H1 (cell line): ENCODE results near the gene MSI2. TPM values are rescaled to one million over a fixed set of nuclear protein-coding genes. Genes with fewer than 3 reads are reported as not detected.

Experiments
- CTCF ChIA-PET: fragments of 300-600 bp; sonication (Branson Sonifier 250); formaldehyde crosslinking; loops from one replicate; lab custom pipeline; 2021; ENCODE audit not compliant: partially characterized antibody; lab: Charles Lee
- POLR2A ChIA-PET: fragments of 300-600 bp; sonication (Branson Sonifier 250); formaldehyde crosslinking; loops from one replicate; lab custom pipeline; 2021; ENCODE audit warnings: inconsistent platforms; ENCODE audit not compliant: partially characterized antibody; lab: Charles Lee
- DNase-seq, 2 experiments: peaks; one replicate each; pipeline versions ENCODE4 v3.0.0 to v3.0.0-alpha.2; 2010 to 2022; ENCODE audit warnings: low spot score in 2 of 2, low read depth in 1 of 2, mixed read lengths in 1 of 2
- FAIRE-seq: peaks from 2 replicates; lab custom pipeline; 2011; peaks lifted over from hg19 to GRCh38; lab: Jason Lieb, UNC
- H2AFZ ChIP-seq: 2 replicates; pipeline ENCODE4 v1.8.1; 2012; ENCODE audit warnings: low read length, inconsistent platforms
- H2AK5ac ChIP-seq: 2 replicates; pipeline ENCODE4 v1.6.1; 2013; ENCODE audit warnings: low read depth, low read length
- H2BK120ac ChIP-seq: replicated peaks from 2 replicates; pipeline ENCODE3; 2013; ENCODE audit warnings: low read depth, low read length, inconsistent platforms
- H2BK12ac ChIP-seq: 2 replicates; pipeline ENCODE4 v1.6.1; 2013; ENCODE audit warnings: low read depth, low read length
- H2BK15ac ChIP-seq: 2 replicates; pipeline ENCODE4 v1.6.1; 2013; ENCODE audit warnings: low read length
- H2BK20ac ChIP-seq: 2 replicates; pipeline ENCODE4 v1.6.1; 2013; ENCODE audit warnings: low read length
- H2BK5ac ChIP-seq: 2 replicates; pipeline ENCODE4 v1.6.1; 2013; ENCODE audit warnings: low read depth, low read length
- H3K14ac ChIP-seq: 2 replicates; pipeline ENCODE4 v1.6.1; 2013; ENCODE audit warnings: inconsistent platforms; ENCODE audit not compliant: insufficient read length
- H3K18ac ChIP-seq: 2 replicates; pipeline ENCODE4 v1.6.1; 2013; ENCODE audit warnings: low read length; ENCODE audit errors: extremely low read depth
- H3K23ac ChIP-seq: 2 replicates; pipeline ENCODE4 v1.6.1; 2013; ENCODE audit warnings: inconsistent platforms; ENCODE audit not compliant: insufficient read length
- H3K23me2 ChIP-seq: 2 replicates; pipeline ENCODE4 v1.6.1; 2013; ENCODE audit warnings: low read depth, low read length
- H3K27ac ChIP-seq: 2 replicates; pipeline ENCODE4 v1.6.1; 2011; ENCODE audit warnings: low read depth, low read length, inconsistent platforms
- H3K27me3 ChIP-seq, 4 experiments: replicated peaks in 1 of 4; 1 replicate in 1 of 4; 2 replicates in 3 of 4; pipeline versions ENCODE4 v1.6.1 to v1.8.1; 2011 to 2013; ENCODE audit warnings: low read length in 3 of 4, mild to moderate bottlenecking in 3 of 4, inconsistent platforms in 2 of 4, mixed read lengths in 2 of 4, moderate library complexity in 1 of 4; ENCODE audit not compliant: control insufficient read depth in 3 of 4, insufficient read depth in 3 of 4; ENCODE audit errors: extremely low read depth in 1 of 4
- H3K36me3 ChIP-seq, 4 experiments: 2 replicates each; pipeline versions ENCODE4 v1.6.1 to v1.8.1; 2011 to 2013; ENCODE audit warnings: mild to moderate bottlenecking in 4 of 4, low read length in 3 of 4, moderate library complexity in 2 of 4, control low read depth in 1 of 4, inconsistent platforms in 1 of 4; ENCODE audit not compliant: insufficient read depth in 4 of 4, control insufficient read depth in 2 of 4
- H3K4ac ChIP-seq: replicated peaks from 2 replicates; pipeline ENCODE3; 2013; ENCODE audit warnings: low read length, low read depth, mixed read lengths, inconsistent platforms; ENCODE audit not compliant: insufficient read length
- H3K4me1 ChIP-seq, 4 experiments: replicated peaks in 1 of 4; 1 replicate in 1 of 4; 2 replicates in 3 of 4; pipeline versions ENCODE4 v1.6.1 to v1.8.1; 2011 to 2013; ENCODE audit warnings: low read length in 3 of 4, inconsistent platforms in 2 of 4, mixed read lengths in 1 of 4; ENCODE audit not compliant: insufficient read depth in 4 of 4, control insufficient read depth in 3 of 4
- H3K4me2 ChIP-seq, 2 experiments: 2 replicates each; pipeline versions ENCODE4 v1.6.1 to v1.8.1; 2011 to 2013; ENCODE audit warnings: low read depth in 2 of 2, low read length in 2 of 2, control low read depth in 1 of 2, inconsistent platforms in 1 of 2, mild to moderate bottlenecking in 1 of 2; ENCODE audit not compliant: insufficient read depth in 1 of 2
- H3K4me3 ChIP-seq, 4 experiments: fragments of 200-600, 300-600 bp in 1 of 4; sonication (generic), shearing (Covaris generic), sonication (Bioruptor Twin) in 1 of 4; 2 replicates each; pipeline versions ENCODE4 v1.5.1 to v1.8.1; 2011 to 2016; ENCODE audit warnings: low read length in 4 of 4, low read depth in 3 of 4, control low read depth in 2 of 4, inconsistent platforms in 2 of 4, mild to moderate bottlenecking in 2 of 4, mixed read lengths in 1 of 4, moderate library complexity in 1 of 4; ENCODE audit not compliant: insufficient read depth in 2 of 4; ENCODE audit errors: extremely low read depth in 1 of 4
- H3K56ac ChIP-seq: replicated peaks from 2 replicates; pipeline ENCODE3; 2013; ENCODE audit warnings: low read depth, mild to moderate bottlenecking, mixed read lengths, low read length, inconsistent platforms; ENCODE audit not compliant: insufficient read length
- H3K79me1 ChIP-seq: 2 replicates; pipeline ENCODE4 v1.6.1; 2013; ENCODE audit warnings: low read depth, low read length, control low read depth
- H3K79me2 ChIP-seq, 2 experiments: 2 replicates each; pipeline versions ENCODE4 v1.6.1 to v1.8.1; 2012 to 2013; ENCODE audit warnings: low read length in 2 of 2, mild to moderate bottlenecking in 2 of 2, inconsistent platforms in 1 of 2; ENCODE audit not compliant: insufficient read depth in 2 of 2, control insufficient read depth in 1 of 2
- H3K9ac ChIP-seq, 4 experiments: replicated peaks in 1 of 4; 1 replicate in 1 of 4; 2 replicates in 3 of 4; pipeline versions ENCODE4 v1.6.1 to v1.8.1; 2011 to 2013; ENCODE audit warnings: low read depth in 3 of 4, low read length in 3 of 4, control low read depth in 2 of 4, mild to moderate bottlenecking in 2 of 4, moderate library complexity in 2 of 4, inconsistent platforms in 1 of 4; ENCODE audit errors: extremely low read depth in 1 of 4
- H3K9me3 ChIP-seq, 2 experiments: 2 replicates each; pipeline versions ENCODE4 v1.6.1 to v1.8.1; 2012 to 2013; ENCODE audit warnings: mild to moderate bottlenecking in 2 of 2, moderate library complexity in 2 of 2, control low read depth in 1 of 2, inconsistent platforms in 1 of 2, low read depth in 1 of 2, low read length in 1 of 2, mixed read lengths in 1 of 2; ENCODE audit not compliant: insufficient read depth in 2 of 2
- H4K20me1 ChIP-seq, 2 experiments: replicated peaks in 1 of 2; 2 replicates each; pipeline versions ENCODE3 to v1.8.1; 2011 to 2013; ENCODE audit warnings: inconsistent platforms in 2 of 2, low read length in 2 of 2, mild to moderate bottlenecking in 1 of 2; ENCODE audit not compliant: insufficient read depth in 2 of 2, control insufficient read depth in 1 of 2
- H4K5ac ChIP-seq: 2 replicates; pipeline ENCODE4 v1.6.1; 2013; ENCODE audit warnings: low read length, low read depth, mixed read lengths, inconsistent platforms; ENCODE audit not compliant: insufficient read length
- H4K8ac ChIP-seq: 2 replicates; pipeline ENCODE4 v1.8.0; 2013; ENCODE audit warnings: mild to moderate bottlenecking, moderate library complexity, low read length, inconsistent platforms; ENCODE audit not compliant: insufficient read depth; ENCODE audit errors: extremely low read depth
- H4K91ac ChIP-seq: replicated peaks from 2 replicates; pipeline ENCODE3; 2013; ENCODE audit warnings: low read length, mixed read lengths, inconsistent platforms; ENCODE audit not compliant: insufficient read length
- BCL11A ChIP-seq, 2 experiments: IDR thresholded peaks; one replicate each; pipeline ENCODE4 v1.6.1; 2011; ENCODE audit warnings: low read depth in 2 of 2, low read length in 2 of 2, mild to moderate bottlenecking in 2 of 2
- BRCA1 ChIP-seq: IDR thresholded peaks from 2 replicates; pipeline ENCODE4 v1.6.1; 2012; ENCODE audit warnings: low read depth, low read length, improper control_type of control experiment
- CTBP2 ChIP-seq: IDR thresholded peaks from 2 replicates; pipeline ENCODE4 v1.7.0; 2011; ENCODE audit warnings: borderline replicate concordance, mild to moderate bottlenecking, moderate library complexity, mixed read lengths, low read length; ENCODE audit not compliant: insufficient read depth, insufficient read length
- NRF1 ChIP-seq: IDR thresholded peaks from 2 replicates; pipeline ENCODE4 v1.6.1; 2011; ENCODE audit warnings: mild to moderate bottlenecking, low read depth, low read length, improper control_type of control experiment
- PHF8 ChIP-seq: fragments of 200-600 bp; sonication (generic); conservative IDR thresholded peaks from 2 replicates; pipeline ENCODE4 v1.7.1; 2012; ENCODE audit warnings: low read depth, mild to moderate bottlenecking, inconsistent platforms, low read length, moderate library complexity
- SP1 ChIP-seq: IDR thresholded peaks from 2 replicates; pipeline ENCODE4 v1.6.1; 2011; ENCODE audit warnings: low read depth, low read length
- SP2 ChIP-seq: IDR thresholded peaks from 2 replicates; pipeline ENCODE4 v1.6.1; 2012; ENCODE audit warnings: mild to moderate bottlenecking, low read length, inconsistent platforms
- TAF7 ChIP-seq: optimal IDR thresholded peaks from 2 replicates; pipeline ENCODE3; 2011; ENCODE audit warnings: low read depth, mild to moderate bottlenecking, inconsistent platforms, low read length, moderate library complexity, borderline replicate concordance
- ZNF274 ChIP-seq: IDR thresholded peaks from 2 replicates; pipeline ENCODE4 v1.7.0; 2012; ENCODE audit warnings: low read length, borderline replicate concordance; ENCODE audit errors: extremely low read depth
- WGBS, 2 experiments: shearing (Covaris generic) in 1 of 2; methylation state at CpG; one replicate each; pipeline versions ENCODE4 v1.1.6 to v1.1.7; 2013 to 2015; ENCODE audit warnings: low lambda C conversion rate in 2 of 2, mixed read lengths in 2 of 2, inconsistent platforms in 1 of 2, low coverage in 1 of 2, missing lambda C conversion rate in 1 of 2; ENCODE audit not compliant: insufficient replicate concordance in 2 of 2, insufficient coverage in 1 of 2, insufficient read length in 1 of 2; ENCODE audit errors: extremely low coverage in 1 of 2, missing lambda C conversion rate in 1 of 2; 5-methylcytosine and 5-hydroxymethylcytosine counted together
- polyA plus RNA-seq, 7 experiments: library from polyadenylated mRNA; depleted of rRNA in 3 of 7; stranded (reverse) in 5 of 7; unstranded in 2 of 7; fragments of >200 nt in 5 of 7; fragments of 200-250 nt in 2 of 7; gene quantifications; 1 replicate in 5 of 7; 2 replicates in 1 of 7; 4 replicates in 1 of 7; pipeline versions ENCODE4 v1.2.1 to v1.2.3, GENCODE V29; 2011 to 2013; ENCODE audit warnings: missing spikeins in 2 of 7, mixed read lengths in 2 of 7
- total RNA-seq: library from RNA; stranded (reverse); fragmentation: NEBNext Ultra II Directional; extraction: Animal tissue kit (Norgen Biotek cat#: 25700); gene quantifications from 2 replicates; pipeline ENCODE4 v1.2.1, GENCODE V29; 2021

The MSI2 gene
- total and polyA plus RNA-seq, 2 of the 8 experiments (the other 6 are each of a cell fraction or from before 2014, with no cell fraction given), result 36.7 to 80.6 TPM

- no peak overlapping the region for H2BK5ac ChIP-seq
- no peak overlapping the region for H2BK20ac ChIP-seq
- H3K23ac ChIP-seq, result no peak overlapping the region
- no peak overlapping the region for H2BK120ac ChIP-seq
- FAIRE-seq (no peak), DNase-seq (no peak)
- H2BK12ac ChIP-seq, result no peak overlapping the region
- no peak overlapping the region for H3K14ac ChIP-seq
- no peak overlapping the region for H3K56ac ChIP-seq
- no peak overlapping the region for H3K18ac ChIP-seq
- WGBS, 2 experiments, result 88% methylated on average over 2 of the region's 2 CpGs; no CpG with 5 or more reads in 1 of the 2 experiments
- no peak overlapping the region for H3K4me2 ChIP-seq
- H3K36me3 ChIP-seq, result no peaks in the 10 kb centered on the region
- H4K20me1 ChIP-seq, result no peaks in the 10 kb centered on the region
- no peak overlapping the region for H4K5ac ChIP-seq
- no peaks in the 10 kb centered on the region for H3K23me2 ChIP-seq
- H4K8ac ChIP-seq, result no peak overlapping the region
- no peak overlapping the region for H3K27ac ChIP-seq
- H3K9me3 ChIP-seq, result no peaks in the 10 kb centered on the region
- H3K9ac ChIP-seq, result no peak overlapping the region
- ChIA-PET POLR2A (no interaction called here), CTCF (interaction anchor here (1.2 to 2.2 kb wide), 3 partner anchors 14 to 27 kb away, joined by 3 to 5 read pairs (median 5); no protein-coding TSS in a partner anchor)
- H2AFZ ChIP-seq, result no peak overlapping the region
- H3K4ac ChIP-seq, result no peak overlapping the region
- H3K79me2 ChIP-seq, result no peaks in the 10 kb centered on the region
- H4K91ac ChIP-seq, result no peak overlapping the region
- no peak overlapping the region for H2BK15ac ChIP-seq
- H2AK5ac ChIP-seq, result no peak overlapping the region
- no peaks in the 10 kb centered on the region for H3K79me1 ChIP-seq
- no peak overlapping the region for H3K4me3 ChIP-seq
- no peaks in the 10 kb centered on the region for H3K27me3 ChIP-seq
- no peaks in the 10 kb centered on the region for H3K4me1 ChIP-seq
- TF ChIP-seq NRF1 (no peak), SP1 (no peak), BRCA1 (no peak), BCL11A (IDR thresholded peaks at IDR 0.05; ENCODE audit: low read depth in 2 of 2, low read length in 2 of 2) (no peak), PHF8 (no peak), SP2 (no peak), CTBP2 (no peak), TAF7 (no peak), ZNF274 (no peak)
These were observed 476.8 kb downstream of the MSI2 start for GRCh38 chr17:57733085-57733484.
